ENCODE measurements around the gene TOMM20.

The TOMM20 gene

DNA sequence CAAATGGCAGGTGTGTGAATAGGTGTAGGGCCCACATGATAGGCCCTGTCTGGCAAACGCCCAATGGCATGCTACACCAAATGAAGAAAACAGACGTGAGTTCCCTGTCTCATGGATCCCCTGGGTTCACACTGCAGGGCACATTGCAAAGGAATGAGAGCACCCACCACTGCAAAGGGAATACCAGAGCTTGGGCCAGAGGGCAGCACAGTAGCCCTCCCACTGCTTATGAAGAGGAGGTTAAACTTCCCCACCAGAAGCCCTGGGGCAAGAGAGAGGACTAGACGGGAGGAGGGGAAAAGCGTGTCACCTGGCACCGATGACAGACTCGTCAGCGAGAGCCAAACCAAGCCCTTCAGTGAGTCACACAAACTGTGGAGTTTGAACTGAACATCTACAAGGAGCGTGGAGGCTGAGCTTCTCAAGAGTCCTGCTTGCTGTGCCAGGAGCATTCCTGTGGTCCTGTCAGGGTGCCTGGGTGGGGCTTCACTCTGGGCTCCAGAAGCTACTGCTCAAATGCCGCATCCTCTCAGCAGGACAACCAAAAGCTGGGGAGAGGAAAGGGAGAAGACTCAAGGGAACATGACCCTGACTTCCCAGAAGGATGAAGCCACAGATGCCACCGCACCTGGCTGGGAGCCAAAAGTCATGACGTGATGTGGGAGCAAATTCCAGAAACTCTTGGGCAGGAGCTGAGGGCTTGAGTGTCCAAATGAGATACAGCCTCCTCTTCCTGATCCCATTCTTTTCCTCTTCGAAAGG is 61.1 kb downstream of the TOMM20 start:
- DNase-seq (ENCODE audit: low read depth in 2 of 2) = no peak

DNA sequence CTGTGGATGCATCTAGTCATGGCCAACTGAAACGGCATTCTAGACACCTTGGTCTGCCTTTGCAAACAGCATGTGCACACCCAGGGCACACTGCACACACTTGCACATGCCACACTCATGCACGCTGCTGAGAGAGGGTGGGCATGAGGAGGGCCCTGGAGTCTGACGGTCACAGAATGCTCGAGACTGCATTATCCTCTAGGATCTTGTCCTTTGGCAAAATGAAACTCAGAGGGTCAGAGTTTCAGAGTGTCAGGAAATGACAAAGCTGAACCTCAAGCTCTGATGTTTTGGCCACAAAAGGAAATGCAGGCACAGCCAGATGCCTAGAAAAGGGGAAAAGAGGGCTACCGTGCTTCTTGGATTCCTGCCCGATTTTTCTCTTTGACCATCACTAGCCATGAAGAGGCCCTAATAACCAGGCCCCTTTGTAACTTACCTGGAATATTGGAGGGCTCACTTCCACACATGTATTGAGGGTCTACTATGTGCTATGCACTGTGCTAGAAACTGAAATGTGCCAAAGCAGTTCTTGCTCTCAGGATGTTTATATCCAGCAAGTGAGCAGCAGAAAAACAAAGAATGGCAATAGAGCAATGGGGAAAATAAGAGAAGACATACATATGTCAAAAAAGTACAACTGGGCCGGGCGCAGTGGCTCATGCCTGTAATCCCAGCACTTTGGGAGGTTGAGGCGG is 65.4 kb downstream of the TOMM20 start:
- DNase-seq (ENCODE audit: low read depth in 2 of 2) = no peak

DNA sequence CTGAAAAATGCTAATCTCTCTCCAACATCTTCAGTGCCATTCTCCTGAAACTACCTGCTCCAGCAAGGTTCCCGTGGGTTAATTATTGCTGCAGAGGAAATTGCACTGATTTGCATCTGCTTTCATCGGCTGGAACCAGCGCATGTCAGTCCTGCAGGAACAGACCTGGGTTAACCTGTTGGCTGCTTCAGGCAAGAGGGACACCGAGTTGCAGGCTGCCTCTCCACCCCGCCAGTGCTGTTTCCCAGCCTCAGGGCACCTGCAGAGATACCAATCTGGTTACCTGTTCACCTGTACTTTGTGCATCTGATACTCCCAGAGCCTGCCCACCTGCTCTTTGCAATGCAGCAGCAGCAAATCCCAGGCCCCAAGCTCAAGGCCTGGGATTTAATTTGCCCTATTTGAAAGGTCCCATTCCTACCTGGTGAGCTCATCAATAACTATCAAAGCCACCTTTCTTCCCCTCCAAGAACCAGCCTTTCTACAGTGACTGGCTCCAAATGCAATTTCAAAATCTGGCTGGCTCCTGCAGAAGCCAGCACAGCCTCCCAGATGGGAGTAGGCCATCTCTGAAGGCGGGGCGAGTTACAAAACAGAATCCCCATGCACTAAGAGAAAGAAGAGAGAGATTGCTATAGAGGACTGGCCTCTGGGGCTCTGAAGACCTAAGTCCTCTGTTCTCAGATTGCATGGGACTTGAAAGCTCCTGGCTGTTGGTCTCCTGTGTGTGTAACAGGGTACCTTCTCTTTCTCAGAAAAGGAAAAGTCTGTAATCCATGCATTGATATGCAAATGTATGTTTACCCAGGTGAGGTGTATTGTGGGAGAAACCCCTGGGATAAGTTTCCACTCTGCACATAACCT is 67.8 kb downstream of the TOMM20 start:
- DNase-seq (ENCODE audit: low read depth in 2 of 2) = no peak

All from stimulated activated CD4-positive, alpha-beta T cell treated with anti-CD3 and anti-CD28 coated beads, Interleukin-4, amount 100 ng/mL, for 48 hours (primary cell).